Measurements from ENCODE around the gene FCHO1. TPM values are rescaled to one million over a fixed set of nuclear protein-coding genes. Genes with fewer than 3 reads are reported as not detected.

FCHO1 gene
- total and polyA plus RNA-seq, 2 experiments from 2014 or later = 18.5 to 42.3 TPM

DNA sequence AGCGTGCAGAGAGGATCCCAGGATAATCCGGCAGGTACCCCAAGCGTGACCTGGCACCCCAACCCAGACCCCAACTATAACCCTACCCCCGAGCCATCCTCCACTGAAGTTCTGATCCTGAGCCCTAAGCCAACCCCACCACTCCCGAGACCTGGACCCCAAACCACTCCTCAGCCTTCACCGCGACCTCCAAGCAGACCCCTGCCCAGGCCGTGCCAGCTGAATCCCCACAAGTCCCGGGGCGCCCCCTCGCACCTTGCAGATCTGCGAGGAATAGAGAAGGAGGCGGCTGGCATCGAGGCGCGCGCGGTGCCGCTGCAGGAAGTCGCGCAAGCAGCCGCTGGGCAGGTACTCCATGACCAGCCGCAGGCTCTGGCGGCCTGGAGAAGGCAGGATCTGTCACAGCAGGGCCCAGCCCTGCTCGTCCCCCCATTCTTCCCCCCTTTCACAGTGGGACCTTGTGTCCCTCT is 80.2 kb downstream of the FCHO1 start:
- peak overlapping the region; percentile 95 for H2AFZ ChIP-seq
- H3K4me3 ChIP-seq = peak overlapping the region; percentile 76
- H3K36me3 ChIP-seq (ENCODE audit: insufficient read depth) = no peaks in the 10 kb centered on the region
- peaks cover 15% of the 10 kb centered on the region for H3K4me1 Mint-ChIP-seq
- peak; percentile 8 for ATAC-seq
- no peaks in the 10 kb centered on the region; the same call in 2 of the 3 replicates for H3K36me3 Mint-ChIP-seq (ENCODE audit: low read depth)
- H3K4me1 ChIP-seq (ENCODE audit: insufficient read depth) = peaks cover 10% of the 10 kb centered on the region; the same call in 1 of the 2 replicates
- H3K27ac Mint-ChIP-seq = no peak overlapping the region
- H3K9me2 ChIP-seq (ENCODE audit: insufficient read depth) = no peaks in the 10 kb centered on the region
- 0 out of 2 replicates have a peak, but pooled peaks cover 6% of the 10 kb centered on the region for H3K27me3 ChIP-seq (ENCODE audit: insufficient read depth)
- peaks cover 9% of the 10 kb centered on the region for H3F3A ChIP-seq (replicated peaks; ENCODE audit: low read depth)
- no peaks in the 10 kb centered on the region for H3K79me2 ChIP-seq (replicated peaks; ENCODE audit: insufficient read depth)
- H3K27me3 Mint-ChIP-seq (ENCODE audit: insufficient read depth, low read depth, poor library complexity) = peaks cover 15% of the 10 kb centered on the region
- peak; percentile 60 for DNase-seq (ENCODE audit: low spot score)
- peak overlapping the region; percentile 89 for H3K4me2 ChIP-seq
- H3K4me3 Mint-ChIP-seq = peak overlapping the region; percentile 76
- H3K9me3 Mint-ChIP-seq = no peaks in the 10 kb centered on the region
- TF ChIP-seq CREB1 (CRISPR knock-in tag; IDR thresholded peaks at IDR 0.05; ENCODE audit: low read depth) = no peak
- TF ChIP-seq STAT1 (IDR thresholded peaks at IDR 0.05; ENCODE audit: unreplicated experiment) = no peak
- TF ChIP-seq, protein P1, sequence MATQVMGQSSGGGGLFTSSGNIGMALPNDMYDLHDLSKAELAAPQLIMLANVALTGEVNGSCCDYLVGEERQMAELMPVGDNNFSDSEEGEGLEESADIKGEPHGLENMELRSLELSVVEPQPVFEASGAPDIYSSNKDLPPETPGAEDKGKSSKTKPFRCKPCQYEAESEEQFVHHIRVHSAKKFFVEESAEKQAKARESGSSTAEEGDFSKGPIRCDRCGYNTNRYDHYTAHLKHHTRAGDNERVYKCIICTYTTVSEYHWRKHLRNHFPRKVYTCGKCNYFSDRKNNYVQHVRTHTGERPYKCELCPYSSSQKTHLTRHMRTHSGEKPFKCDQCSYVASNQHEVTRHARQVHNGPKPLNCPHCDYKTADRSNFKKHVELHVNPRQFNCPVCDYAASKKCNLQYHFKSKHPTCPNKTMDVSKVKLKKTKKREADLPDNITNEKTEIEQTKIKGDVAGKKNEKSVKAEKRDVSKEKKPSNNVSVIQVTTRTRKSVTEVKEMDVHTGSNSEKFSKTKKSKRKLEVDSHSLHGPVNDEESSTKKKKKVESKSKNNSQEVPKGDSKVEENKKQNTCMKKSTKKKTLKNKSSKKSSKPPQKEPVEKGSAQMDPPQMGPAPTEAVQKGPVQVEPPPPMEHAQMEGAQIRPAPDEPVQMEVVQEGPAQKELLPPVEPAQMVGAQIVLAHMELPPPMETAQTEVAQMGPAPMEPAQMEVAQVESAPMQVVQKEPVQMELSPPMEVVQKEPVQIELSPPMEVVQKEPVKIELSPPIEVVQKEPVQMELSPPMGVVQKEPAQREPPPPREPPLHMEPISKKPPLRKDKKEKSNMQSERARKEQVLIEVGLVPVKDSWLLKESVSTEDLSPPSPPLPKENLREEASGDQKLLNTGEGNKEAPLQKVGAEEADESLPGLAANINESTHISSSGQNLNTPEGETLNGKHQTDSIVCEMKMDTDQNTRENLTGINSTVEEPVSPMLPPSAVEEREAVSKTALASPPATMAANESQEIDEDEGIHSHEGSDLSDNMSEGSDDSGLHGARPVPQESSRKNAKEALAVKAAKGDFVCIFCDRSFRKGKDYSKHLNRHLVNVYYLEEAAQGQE (IDR thresholded peaks at IDR 0.05; ENCODE audit: unreplicated experiment) = no peak
- TF ChIP-seq, protein P2, sequence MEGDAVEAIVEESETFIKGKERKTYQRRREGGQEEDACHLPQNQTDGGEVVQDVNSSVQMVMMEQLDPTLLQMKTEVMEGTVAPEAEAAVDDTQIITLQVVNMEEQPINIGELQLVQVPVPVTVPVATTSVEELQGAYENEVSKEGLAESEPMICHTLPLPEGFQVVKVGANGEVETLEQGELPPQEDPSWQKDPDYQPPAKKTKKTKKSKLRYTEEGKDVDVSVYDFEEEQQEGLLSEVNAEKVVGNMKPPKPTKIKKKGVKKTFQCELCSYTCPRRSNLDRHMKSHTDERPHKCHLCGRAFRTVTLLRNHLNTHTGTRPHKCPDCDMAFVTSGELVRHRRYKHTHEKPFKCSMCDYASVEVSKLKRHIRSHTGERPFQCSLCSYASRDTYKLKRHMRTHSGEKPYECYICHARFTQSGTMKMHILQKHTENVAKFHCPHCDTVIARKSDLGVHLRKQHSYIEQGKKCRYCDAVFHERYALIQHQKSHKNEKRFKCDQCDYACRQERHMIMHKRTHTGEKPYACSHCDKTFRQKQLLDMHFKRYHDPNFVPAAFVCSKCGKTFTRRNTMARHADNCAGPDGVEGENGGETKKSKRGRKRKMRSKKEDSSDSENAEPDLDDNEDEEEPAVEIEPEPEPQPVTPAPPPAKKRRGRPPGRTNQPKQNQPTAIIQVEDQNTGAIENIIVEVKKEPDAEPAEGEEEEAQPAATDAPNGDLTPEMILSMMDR (conservative IDR thresholded peaks at IDR 0.05; ENCODE audit: low read depth in 2 of 2) = no peak
- no peak for TF ChIP-seq JUNB (IDR thresholded peaks at IDR 0.05; ENCODE audit: unreplicated experiment)
- no peak for TF ChIP-seq ZNF331 (CRISPR knock-in tag; IDR thresholded peaks at IDR 0.05; ENCODE audit: low read depth)
- TF ChIP-seq ZNF114 (CRISPR knock-in tag; IDR thresholded peaks at IDR 0.05) = no peak
- TF ChIP-seq EZH2phosphoT487 (IDR thresholded peaks at IDR 0.05; ENCODE audit: unreplicated experiment) = no peak
- no peak for TF ChIP-seq POLR2AphosphoS5 (IDR thresholded peaks at IDR 0.05; ENCODE audit: low read depth)
- TF ChIP-seq ETS1 (IDR thresholded peaks at IDR 0.05) = no peak
- no peak for TF ChIP-seq ZNF462 (CRISPR knock-in tag; IDR thresholded peaks at IDR 0.05)
- no peak for TF ChIP-seq EZH2 (IDR thresholded peaks at IDR 0.05; ENCODE audit: low read depth, unreplicated experiment)
- TF ChIP-seq NANOG (IDR thresholded peaks at IDR 0.05; ENCODE audit: borderline replicate concordance) = no peak
- no peak overlapping the region for H3K27ac ChIP-seq (ENCODE audit: low read depth)
- no peaks in the 10 kb centered on the region for H4K20me1 ChIP-seq (replicated peaks; ENCODE audit: insufficient read depth)

Data from GM23338 (cell line).